ENCODE results near the gene TEAD2. TPM values are rescaled to one million over a fixed set of nuclear protein-coding genes. Genes with fewer than 3 reads are reported as not detected.

The TEAD2 gene
- total and polyA plus RNA-seq, 2 of the 13 experiments (the other 11 are each of a cell fraction or from before 2014, with no cell fraction given): 10.8 to 12.5 TPM

DNA sequence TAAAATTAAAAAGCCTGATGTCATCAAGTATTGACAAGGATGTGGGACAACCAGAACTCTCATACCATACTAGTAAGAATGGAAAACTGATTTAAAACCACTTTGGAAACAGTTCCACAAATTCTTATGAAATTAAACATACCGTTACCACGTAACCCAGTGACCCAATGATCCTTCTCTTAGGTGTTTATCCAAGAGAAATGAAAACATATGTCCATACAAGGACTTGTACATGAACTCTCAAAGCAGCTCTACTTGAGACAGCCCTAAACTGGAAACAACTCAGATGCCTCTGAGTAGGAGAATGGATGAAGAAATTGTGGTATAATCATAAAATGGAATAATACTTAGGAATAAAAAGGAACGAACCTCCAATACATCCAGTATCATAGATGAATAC, 64.8 kb downstream of the TEAD2 start:
- DNase-seq (ENCODE audit: low spot score): no peak
- H4K20me1 ChIP-seq (ENCODE audit: insufficient read depth, low read length): no peaks in the 10 kb centered on the region
- no peaks in the 10 kb centered on the region for H3K4me1 ChIP-seq (ENCODE audit: insufficient read depth, low read length)
- TF ChIP-seq JUND (CRISPR knock-in tag; IDR thresholded peaks at IDR 0.05) (no peak), ZNF20 (CRISPR knock-in tag; IDR thresholded peaks at IDR 0.05) (no peak), DMTF1 (CRISPR knock-in tag; IDR thresholded peaks at IDR 0.05) (no peak), ZNF550 (CRISPR knock-in tag; IDR thresholded peaks at IDR 0.05; ENCODE audit: borderline replicate concordance) (no peak), ZNF780A (CRISPR knock-in tag; IDR thresholded peaks at IDR 0.05) (no peak), HMGXB4 (CRISPR knock-in tag; IDR thresholded peaks at IDR 0.05; ENCODE audit: borderline replicate concordance in 1 of 2, low read depth in 1 of 2) (no peak), GTF3A (CRISPR knock-in tag; conservative IDR thresholded peaks at IDR 0.05) (no peak), MAX (IDR thresholded peaks at IDR 0.05) (no peak)
- TF ChIP-seq, protein P1, sequence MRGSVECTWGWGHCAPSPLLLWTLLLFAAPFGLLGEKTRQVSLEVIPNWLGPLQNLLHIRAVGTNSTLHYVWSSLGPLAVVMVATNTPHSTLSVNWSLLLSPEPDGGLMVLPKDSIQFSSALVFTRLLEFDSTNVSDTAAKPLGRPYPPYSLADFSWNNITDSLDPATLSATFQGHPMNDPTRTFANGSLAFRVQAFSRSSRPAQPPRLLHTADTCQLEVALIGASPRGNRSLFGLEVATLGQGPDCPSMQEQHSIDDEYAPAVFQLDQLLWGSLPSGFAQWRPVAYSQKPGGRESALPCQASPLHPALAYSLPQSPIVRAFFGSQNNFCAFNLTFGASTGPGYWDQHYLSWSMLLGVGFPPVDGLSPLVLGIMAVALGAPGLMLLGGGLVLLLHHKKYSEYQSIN (CRISPR knock-in tag; IDR thresholded peaks at IDR 0.05; ENCODE audit: borderline replicate concordance): no peak
- no peaks in the 10 kb centered on the region for H3K79me2 ChIP-seq (ENCODE audit: insufficient read depth, low read length)
- in situ Hi-C loops (cut with HindIII; ENCODE audit: extremely low pct_ligation_motif_present, low pct_unique_long_range_greater_than_20kb) (no loop called here), intact Hi-C loops (cut with micrococcal nuclease; ENCODE audit: unreplicated experiment) (no loop called here)
- H3K27me3 ChIP-seq (ENCODE audit: control insufficient read depth in 1 of 2, insufficient read depth in 2 of 2, low read length in 2 of 2): no peaks in the 10 kb centered on the region; a peak in 1 of 5 replicates
- ChIA-PET CTCF (ENCODE audit: low intra/inter-chr PET ratio, low total read pairs) (no interaction called here), POLR2A (no interaction called here)
- H3K9ac ChIP-seq (ENCODE audit: insufficient read depth, low read depth, low read length): no peak overlapping the region
- no peak for ATAC-seq
- WGBS (ENCODE audit: low lambda C conversion rate): 46% methylated on average over 3 of the region's 3 CpGs
- H3K9me3 ChIP-seq (ENCODE audit: low read length): no peaks in the 10 kb centered on the region
- no peak overlapping the region for H3K27ac ChIP-seq (ENCODE audit: extremely low read length, insufficient read depth, low read length)
- no TSS peak for BruUV-seq (replicated peaks)
- no peak for FAIRE-seq
- no peak overlapping the region for H3K4me3 ChIP-seq (replicated peaks in 1 of 3; ENCODE audit: insufficient read depth in 1 of 3, low read depth in 2 of 3, low read length in 3 of 3)
- H3K36me3 ChIP-seq (replicated peaks in 1 of 2; ENCODE audit: control insufficient read depth in 1 of 2, insufficient read depth in 2 of 2, low read length in 2 of 2): no peaks in the 10 kb centered on the region
- no peak overlapping the region for H3K4me2 ChIP-seq (ENCODE audit: low read depth, low read length)
- no peak overlapping the region for H2AFZ ChIP-seq (ENCODE audit: low read length)

Data from HepG2 (cell line).